ENCODE data around the gene UNC50. TPM values are rescaled to one million over a fixed set of nuclear protein-coding genes. Genes with fewer than 3 reads are reported as not detected.

Gene UNC50
- 10 to 100 TPM; 38.3 to 43.2 (median 41.6) TPM for total RNA-seq (2021; fragmentation: NEBNext Ultra II Directional; extraction: Animal tissue kit (Norgen Biotek cat#: 25700))
- long read RNA-seq, transcript UNC50-201 (6 exons, 1,143 nt) = major isoform, 48 of 65 reads
- long read RNA-seq, partial matches to known transcripts = 4 of 65 reads
- long read RNA-seq, other reads (novel, unspliced or antisense) = 13 of 65 reads

- Mint-ChIP-seq H3K9me3 (no peaks in the 10 kb centered on the region), H3K27ac (peak within 1 kb of the TSS; percentile 98), H3K36me3 (ENCODE audit: low read depth) (peaks cover 36% of the 10 kb centered on the region), H3K4me1 (ENCODE audit: low read depth) (peaks cover 48% of the 10 kb centered on the region), H3K27me3 (ENCODE audit: insufficient read depth) (no peaks in the 10 kb centered on the region), H3K4me3 (peak within 1 kb of the TSS; percentile 93)
- peak; percentile 86 for DNase-seq
- peak; percentile 39 for TF ChIP-seq CTCF (IDR thresholded peaks at IDR 0.05)
Measured at GRCh38 chr2:98608116-98608961, at the start of gene UNC50, which contains the start of gene COA5. Gene UNC50 (plus strand): TSS chr2:98608589. CDS start chr2:98609760, 1,171 bp downstream. Gene COA5 (minus strand): TSS chr2:98608512. CDS start chr2:98608405, 107 bp downstream.

GRCh38 chr2:98558852-98559530 is 49.4 kb upstream of the UNC50 start:
- H3K4me1 Mint-ChIP-seq (ENCODE audit: low read depth) = peaks cover 32% of the 10 kb centered on the region
- no peaks in the 10 kb centered on the region; the same call in 1 of the 2 replicates for H3K27me3 Mint-ChIP-seq (ENCODE audit: insufficient read depth)
- DNase-seq = no peak
- H3K27ac Mint-ChIP-seq = peak overlapping the region; percentile 75
- H3K9me3 Mint-ChIP-seq = no peaks in the 10 kb centered on the region
- peak overlapping the region; percentile 41 for H3K4me3 Mint-ChIP-seq
- TF ChIP-seq CTCF (IDR thresholded peaks at IDR 0.05) = no peak
- H3K36me3 Mint-ChIP-seq (ENCODE audit: low read depth) = peaks cover 7% of the 10 kb centered on the region; the same call in 1 of the 2 replicates

- no peak for DNase-seq
- Mint-ChIP-seq H3K4me3 (peak overlapping the region; percentile 41), H3K36me3 (ENCODE audit: low read depth) (peaks cover 7% of the 10 kb centered on the region; the same call in 1 of the 2 replicates), H3K4me1 (ENCODE audit: low read depth) (peaks cover 32% of the 10 kb centered on the region), H3K9me3 (no peaks in the 10 kb centered on the region), H3K27ac (peak overlapping the region; percentile 75), H3K27me3 (ENCODE audit: insufficient read depth) (no peaks in the 10 kb centered on the region; the same call in 1 of the 2 replicates)
- TF ChIP-seq CTCF (IDR thresholded peaks at IDR 0.05) = no peak
Measured at GRCh38 chr2:98559581-98559980, 48.8 kb upstream of the UNC50 start.

DNA sequence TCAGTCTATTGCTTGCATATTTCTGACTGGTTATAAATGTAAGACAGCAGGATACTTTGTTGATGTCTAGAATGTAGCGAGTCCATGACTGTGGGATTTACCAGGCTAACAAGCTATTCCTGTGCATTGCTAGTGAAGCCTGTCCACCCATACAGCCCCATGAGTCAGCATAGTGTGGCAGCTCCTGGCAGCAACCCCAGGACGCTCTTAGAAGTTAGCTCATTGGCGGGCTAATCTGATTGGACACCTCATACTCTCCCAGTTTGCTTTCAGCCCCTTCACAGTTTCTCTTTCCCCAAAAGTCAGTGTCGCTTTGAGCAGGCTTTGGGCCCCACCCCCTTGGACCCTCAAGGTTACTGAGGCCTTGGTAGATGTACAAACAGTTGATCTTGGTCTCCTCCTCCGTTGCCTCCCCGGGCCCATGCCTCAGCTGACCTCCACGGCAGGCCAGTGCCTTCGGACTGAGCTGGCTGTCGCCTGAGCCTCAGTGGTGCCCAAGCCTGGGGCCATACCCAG is 48.1 kb upstream of the UNC50 start:
- no peaks in the 10 kb centered on the region for H3K9me3 Mint-ChIP-seq
- peak; percentile 86 for DNase-seq
- H3K36me3 Mint-ChIP-seq (ENCODE audit: low read depth) = peaks cover 8% of the 10 kb centered on the region; the same call in 1 of the 2 replicates
- peak overlapping the region; percentile 16 for H3K4me3 Mint-ChIP-seq
- H3K27me3 Mint-ChIP-seq (ENCODE audit: insufficient read depth) = no peaks in the 10 kb centered on the region; the same call in 1 of the 2 replicates
- H3K4me1 Mint-ChIP-seq (ENCODE audit: low read depth) = peaks cover 32% of the 10 kb centered on the region
- H3K27ac Mint-ChIP-seq = peak overlapping the region; percentile 75
- no peak for TF ChIP-seq CTCF (IDR thresholded peaks at IDR 0.05)

GRCh38 chr2:98561018-98561417 is 47.4 kb upstream of the UNC50 start:
- H3K9me3 Mint-ChIP-seq = no peaks in the 10 kb centered on the region
- H3K4me1 Mint-ChIP-seq (ENCODE audit: low read depth) = peaks cover 32% of the 10 kb centered on the region
- H3K27ac Mint-ChIP-seq = peak overlapping the region; percentile 75
- DNase-seq = no peak
- no peak for TF ChIP-seq CTCF (IDR thresholded peaks at IDR 0.05)
- peaks cover 12% of the 10 kb centered on the region for H3K36me3 Mint-ChIP-seq (ENCODE audit: low read depth)
- H3K27me3 Mint-ChIP-seq (ENCODE audit: insufficient read depth) = no peaks in the 10 kb centered on the region; the same call in 1 of the 2 replicates
- no peak overlapping the region for H3K4me3 Mint-ChIP-seq

All from HFFc6 (cell line).